ENCODE measurements around the gene PRPF6. TPM values are rescaled to one million over a fixed set of nuclear protein-coding genes. Genes with fewer than 3 reads are reported as not detected.

Gene PRPF6
- polyA plus RNA-seq, 1 experiment, result 38.5 TPM

- ChIA-PET CTCF (no interaction called here), POLR2A (interaction anchor here (1.0 kb wide), 1 partner anchor 47 kb away, joined by 3 read pairs; no protein-coding TSS in a partner anchor)
- TF ChIP-seq CTCF (IDR thresholded peaks at IDR 0.05; ENCODE audit: low read depth, low read length), result no peak
- DNase-seq (ENCODE audit: low read depth, low spot score), result no peak
- H3K9me3 ChIP-seq (ENCODE audit: control insufficient read depth, insufficient read depth, low read length), result peaks cover 33% of the 10 kb centered on the region; the same call in 1 of the 2 replicates
- no peak overlapping the region for H3K4me3 ChIP-seq (ENCODE audit: low read depth, low read length)
- H3K27ac ChIP-seq (ENCODE audit: low read depth, low read length), result no peak overlapping the region
- no peaks in the 10 kb centered on the region for H3K27me3 ChIP-seq (ENCODE audit: control insufficient read depth, insufficient read depth, low read length)
Observed at GRCh38 chr20:63942969-63943807, 37.7 kb upstream of the PRPF6 start.

GRCh38 chr20:63943808-63944077 lies 37.2 kb upstream of the PRPF6 start:
- Histone ChIP-seq H3K4me3 (ENCODE audit: low read depth, low read length) (no peak overlapping the region), H3K27me3 (ENCODE audit: control insufficient read depth, insufficient read depth, low read length) (no peaks in the 10 kb centered on the region), H3K9me3 (ENCODE audit: control insufficient read depth, insufficient read depth, low read length) (peaks cover 33% of the 10 kb centered on the region; the same call in 1 of the 2 replicates), H3K27ac (ENCODE audit: low read depth, low read length) (no peak overlapping the region)
- ChIA-PET POLR2A (interaction anchor here (1.0 kb wide), 1 partner anchor 47 kb away, joined by 3 read pairs; no protein-coding TSS in a partner anchor), CTCF (no interaction called here)
- no peak for DNase-seq (ENCODE audit: low read depth, low spot score)
- no peak for TF ChIP-seq CTCF (IDR thresholded peaks at IDR 0.05; ENCODE audit: low read depth, low read length)

- Histone ChIP-seq H3K9me3 (ENCODE audit: control insufficient read depth, insufficient read depth, low read length) (peaks cover 30% of the 10 kb centered on the region; the same call in 1 of the 2 replicates), H3K27ac (ENCODE audit: low read depth, low read length) (no peak overlapping the region), H3K4me3 (ENCODE audit: low read depth, low read length) (no peak overlapping the region), H3K27me3 (ENCODE audit: control insufficient read depth, insufficient read depth, low read length) (no peaks in the 10 kb centered on the region)
- no peak for DNase-seq (ENCODE audit: low read depth, low spot score)
- TF ChIP-seq CTCF (IDR thresholded peaks at IDR 0.05; ENCODE audit: low read depth, low read length), result no peak
- ChIA-PET POLR2A (interaction anchor here (1.0 kb wide), 1 partner anchor 48 kb away, joined by 3 read pairs; no protein-coding TSS in a partner anchor), CTCF (no interaction called here)
Observed at GRCh38 chr20:63944078-63944941, 36.6 kb upstream of the PRPF6 start.

- Histone ChIP-seq H3K27me3 (ENCODE audit: control insufficient read depth, insufficient read depth, low read length) (no peaks in the 10 kb centered on the region), H3K27ac (ENCODE audit: low read depth, low read length) (no peak overlapping the region), H3K4me3 (ENCODE audit: low read depth, low read length) (no peak overlapping the region), H3K9me3 (ENCODE audit: control insufficient read depth, insufficient read depth, low read length) (peaks cover 26% of the 10 kb centered on the region; the same call in 1 of the 2 replicates)
- no peak for DNase-seq (ENCODE audit: low read depth, low spot score)
- ChIA-PET CTCF (no interaction called here), POLR2A (no interaction called here)
- no peak for TF ChIP-seq CTCF (IDR thresholded peaks at IDR 0.05; ENCODE audit: low read depth, low read length)
Observed at GRCh38 chr20:63945031-63945658, 35.8 kb upstream of the PRPF6 start.
